OCI-LY1 (cell line): Measurements from ENCODE around the gene PPP1R12B.
"Not testable (repeated sequence)": the region's sequence is repeated elsewhere in the genome, so short reads cannot be mapped to it uniquely, and the experiment has no call there.

ENCODE experiments used
- H2AFZ ChIP-seq: fragments of 200-600 bp; sonication (generic), shearing (Covaris generic); 2 replicates; pipeline ENCODE4 v1.6.0; 2014; ENCODE audit warnings: antibody characterized with exemption, mild to moderate bottlenecking, low read length
- H3F3A ChIP-seq: fragments of 200-600 bp; sonication (generic), shearing (Covaris generic); 2 replicates; pipeline ENCODE4 v1.6.0; 2014; ENCODE audit warnings: mild to moderate bottlenecking, antibody characterized with exemption, low read length, moderate library complexity; ENCODE audit not compliant: insufficient read depth
- H3K27ac ChIP-seq: fragments of 200-600 bp; sonication (generic); 2 replicates; pipeline ENCODE4 v1.5.1; 2014; ENCODE audit warnings: low read length, mixed run types, mild to moderate bottlenecking, low read depth; ENCODE audit not compliant: poor library complexity, severe bottlenecking
- H3K27me3 ChIP-seq: fragments of 200-600 bp; sonication (generic); 2 replicates; pipeline ENCODE4 v1.6.0; 2014; ENCODE audit warnings: antibody characterized with exemption, mild to moderate bottlenecking, low read length, moderate library complexity; ENCODE audit not compliant: insufficient read depth
- H3K36me3 ChIP-seq: fragments of 200-600 bp; sonication (generic); 2 replicates; pipeline ENCODE4 v1.6.1; 2014; ENCODE audit warnings: mild to moderate bottlenecking, antibody characterized with exemption, low read length, moderate library complexity, mixed read lengths; ENCODE audit not compliant: insufficient read depth
- H3K4me1 ChIP-seq: fragments of 200-600 bp; sonication (generic); 2 replicates; pipeline ENCODE4 v1.5.1; 2014; ENCODE audit warnings: mild to moderate bottlenecking, low read length, moderate library complexity; ENCODE audit not compliant: insufficient read depth, severe bottlenecking
- H3K4me2 ChIP-seq: fragments of 200-600 bp; sonication (generic), shearing (Covaris generic); 2 replicates; pipeline ENCODE4 v1.6.1; 2014; ENCODE audit warnings: low read length
- H3K4me3 ChIP-seq: fragments of 200-600 bp; sonication (generic); 2 replicates; pipeline ENCODE4 v1.5.1; 2014; ENCODE audit warnings: low read length, low read depth, mild to moderate bottlenecking, mixed read lengths; ENCODE audit not compliant: poor library complexity, severe bottlenecking
- H3K79me2 ChIP-seq: fragments of 200-600 bp; shearing (Covaris generic); 2 replicates; pipeline ENCODE4 v1.6.1; 2016; ENCODE audit warnings: mixed run types, low read length, mixed read lengths; ENCODE audit not compliant: insufficient read depth
- H3K9ac ChIP-seq: fragments of 200-600 bp; sonication (generic), shearing (Covaris generic); 2 replicates; pipeline ENCODE4 v1.6.1; 2014; ENCODE audit warnings: mild to moderate bottlenecking, low read length, mixed read lengths
- H3K9me2 ChIP-seq: fragments of 200-600 bp; sonication (generic), shearing (Covaris generic); 2 replicates; pipeline ENCODE4 v1.6.1; 2014; ENCODE audit warnings: low read depth, mild to moderate bottlenecking, low read length, mixed read lengths
- H3K9me3 ChIP-seq: fragments of 200-600 bp; shearing (Covaris generic); 2 replicates; pipeline ENCODE4 v1.6.1; 2014; ENCODE audit warnings: low read length, mixed read lengths
- H4K20me1 ChIP-seq: fragments of 200-600 bp; sonication (generic), shearing (Covaris generic); 2 replicates; pipeline ENCODE4 v1.6.0; 2016; ENCODE audit warnings: mild to moderate bottlenecking, low read length; ENCODE audit not compliant: insufficient read depth
- CTCF ChIP-seq: fragments of 200-600 bp; sonication (generic), shearing (Covaris generic); IDR thresholded peaks from 2 replicates; pipeline ENCODE4 v1.5.1; 2017; ENCODE audit warnings: mild to moderate bottlenecking, antibody characterized with exemption, low read length, moderate library complexity, mixed read lengths
- EZH2 ChIP-seq: fragments of 200-600 bp; sonication (generic), shearing (Covaris generic); IDR thresholded peaks from 2 replicates; pipeline ENCODE4 v1.8.0; 2017; ENCODE audit warnings: borderline replicate concordance, mixed run types, mild to moderate bottlenecking, antibody characterized with exemption, low read length, moderate library complexity, mixed read lengths

PPP1R12B gene

GRCh38 chr1:202619505-202619904, 271.0 kb downstream of the PPP1R12B start:
- Histone ChIP-seq H4K20me1 (no peaks in the 10 kb centered on the region), H3K36me3 (no peaks in the 10 kb centered on the region)

GRCh38 chr1:202620036-202620435, 271.5 kb downstream of the PPP1R12B start:
- H3K36me3 ChIP-seq, H3K4me2 ChIP-seq, H2AFZ ChIP-seq, H3K9ac ChIP-seq, H3K9me3 ChIP-seq, H3K9me2 ChIP-seq, H3K27me3 ChIP-seq, H3K79me2 ChIP-seq, H3K27ac ChIP-seq, H3F3A ChIP-seq, H3K4me3 ChIP-seq, H4K20me1 ChIP-seq: not testable (repeated sequence)
- H3K4me1 ChIP-seq, result peaks cover 10% of the 10 kb centered on the region

More at GRCh38 chr1:202619505-202619904, 271.0 kb downstream of the PPP1R12B start:
- H3K4me1 ChIP-seq, result peaks cover 10% of the 10 kb centered on the region
- H3K9ac ChIP-seq, result no peak overlapping the region
- no peaks in the 10 kb centered on the region for H3K9me3 ChIP-seq
- 0 out of 2 replicates have a peak, but pooled peaks cover 3% of the 10 kb centered on the region for H3K27me3 ChIP-seq
- H3K27ac ChIP-seq, result no peak overlapping the region
- no peaks in the 10 kb centered on the region for H3F3A ChIP-seq
- H3K4me3 ChIP-seq, result no peak overlapping the region
- TF ChIP-seq EZH2, result no peak
- TF ChIP-seq CTCF, result no peak
- no peak overlapping the region for H2AFZ ChIP-seq
- no peaks in the 10 kb centered on the region for H3K9me2 ChIP-seq
- no peaks in the 10 kb centered on the region for H3K79me2 ChIP-seq
- no peak overlapping the region for H3K4me2 ChIP-seq

- Histone ChIP-seq H3K27ac (no peak overlapping the region), H3F3A (no peaks in the 10 kb centered on the region), H2AFZ (no peak overlapping the region), H3K4me1 (peaks cover under 1% of the 10 kb centered on the region), H3K27me3 (0 out of 2 replicates have a peak, but pooled peaks cover 3% of the 10 kb centered on the region), H3K9me2 (no peaks in the 10 kb centered on the region), H3K9me3 (no peaks in the 10 kb centered on the region), H3K79me2 (no peaks in the 10 kb centered on the region), H3K4me3 (no peak overlapping the region), H3K4me2 (no peak overlapping the region), H4K20me1 (no peaks in the 10 kb centered on the region), H3K9ac (no peak overlapping the region), H3K36me3 (no peaks in the 10 kb centered on the region)
- TF ChIP-seq CTCF, result no peak
- TF ChIP-seq EZH2, result no peak
Measured at GRCh38 chr1:202621446-202621845, 272.9 kb downstream of the PPP1R12B start.

GRCh38 chr1:202622388-202622787, 273.9 kb downstream of the PPP1R12B start:
- H3K4me3 ChIP-seq, result no peak overlapping the region
- H3K9ac ChIP-seq, result no peak overlapping the region
- no peaks in the 10 kb centered on the region for H3F3A ChIP-seq
- no peaks in the 10 kb centered on the region for H3K9me2 ChIP-seq
- no peaks in the 10 kb centered on the region for H4K20me1 ChIP-seq
- H2AFZ ChIP-seq, result no peak overlapping the region
- no peaks in the 10 kb centered on the region for H3K4me1 ChIP-seq
- H3K36me3 ChIP-seq, result no peaks in the 10 kb centered on the region
- H3K27ac ChIP-seq, result no peak overlapping the region
- H3K4me2 ChIP-seq, result no peak overlapping the region
- H3K27me3 ChIP-seq, result 0 out of 2 replicates have a peak, but pooled peaks cover 3% of the 10 kb centered on the region
- H3K79me2 ChIP-seq, result no peaks in the 10 kb centered on the region
- no peak for TF ChIP-seq EZH2
- TF ChIP-seq CTCF, result no peak
- H3K9me3 ChIP-seq, result no peaks in the 10 kb centered on the region
